Raji (cell line): ENCODE results near the gene OLFM4.

Source experiments
- POLR2A ChIP-seq: IDR thresholded peaks from 2 replicates; pipeline ENCODE4 v1.6.1; 2011; ENCODE audit warnings: low read depth, low read length, control low read depth; ENCODE audit not compliant: insufficient read depth

OLFM4 gene

GRCh38 chr13:53079691-53080090 is 51.1 kb downstream of the OLFM4 start:
- TF ChIP-seq POLR2A: no peak

GRCh38 chr13:53088871-53089270 is 60.3 kb downstream of the OLFM4 start:
- TF ChIP-seq POLR2A: no peak

GRCh38 chr13:53089951-53090350 is 61.3 kb downstream of the OLFM4 start:
- TF ChIP-seq POLR2A: no peak

- no peak for TF ChIP-seq POLR2A
Observed at GRCh38 chr13:53090461-53090860, 61.8 kb downstream of the OLFM4 start.

- no peak for TF ChIP-seq POLR2A
Observed at GRCh38 chr13:53092931-53093330, 64.3 kb downstream of the OLFM4 start.

GRCh38 chr13:53098455-53098854 is 69.8 kb downstream of the OLFM4 start:
- TF ChIP-seq POLR2A: no peak

GRCh38 chr13:53100394-53101063 is 71.9 kb downstream of the OLFM4 start:
- no peak for TF ChIP-seq POLR2A
